Heart left ventricle (tissue), 16 donors: Measurements from ENCODE around the gene CADM2. TPM values are rescaled to one million over a fixed set of nuclear protein-coding genes. Genes with fewer than 3 reads are reported as not detected.
"Not testable (repeated sequence)": the region's sequence is repeated elsewhere in the genome, so short reads cannot be mapped to it uniquely, and the experiment has no call there.

Experiments used
- ATAC-seq, 4 donors: fragments of 200-7000 bp; cut with Tn5 transposase; one replicate each; pipeline ENCODE4 v1.9.1; 2020 to 2022; ENCODE audit warnings: moderate library complexity in 4 of 4, mild to moderate bottlenecking in 3 of 4, moderate number of reproducible peaks in 1 of 4
- DNase-seq, 5 donors: peaks; one replicate each; pipeline ENCODE4 v3.0.0-alpha.2; 2020
- H3K27ac ChIP-seq, 12 donors: fragments of 200-600 bp; sonication (generic) in 4 of 12; one replicate each; pipeline versions ENCODE4 v1.5.0 to v1.8.0; 2016 to 2022; ENCODE audit warnings: mild to moderate bottlenecking in 2 of 12
- H3K27me3 ChIP-seq, 9 donors: fragments of 200-600 bp; sonication (generic) in 2 of 9; one replicate each; pipeline versions ENCODE4 v1.5.1 to v1.8.0; 2016 to 2022; ENCODE audit warnings: mild to moderate bottlenecking in 3 of 9
- H3K36me3 ChIP-seq, 9 donors: fragments of 200-600 bp; sonication (generic) in 2 of 9; one replicate each; pipeline versions ENCODE4 v1.5.0 to v1.8.0; 2018 to 2022; ENCODE audit warnings: mild to moderate bottlenecking in 2 of 9
- H3K4me1 ChIP-seq, 12 donors: fragments of 200-600 bp; sonication (generic) in 4 of 12; one replicate each; pipeline versions ENCODE4 v1.5.0 to v1.8.0; 2016 to 2022; ENCODE audit warnings: mild to moderate bottlenecking in 3 of 12
- H3K4me3 ChIP-seq, 12 donors: fragments of 200-600 bp; sonication (generic) in 4 of 12; one replicate each; pipeline versions ENCODE4 v1.5.0 to v1.8.0; 2017 to 2022; ENCODE audit warnings: mild to moderate bottlenecking in 9 of 12, moderate library complexity in 4 of 12
- H3K9me3 ChIP-seq, 12 donors: fragments of 200-600 bp; sonication (generic) in 4 of 12; one replicate each; pipeline versions ENCODE4 v1.5.0 to v1.8.0; 2016 to 2022; ENCODE audit warnings: mild to moderate bottlenecking in 1 of 12
- POLR2A ChIP-seq, 2 donors: fragments of 450-650 bp; IDR thresholded peaks; one replicate each; pipeline ENCODE4 v1.6.1; 2017; ENCODE audit warnings: antibody characterized with exemption in 2 of 2, mild to moderate bottlenecking in 2 of 2, moderate library complexity in 2 of 2
- WGBS, 4 donors: extraction: QIAGEN DNeasy Blood & Tissue Kit in 2 of 4; methylation state at CpG; one replicate each; pipeline versions ENCODE4 v1.1.5 to v1.1.7; 2013 to 2018; 5-methylcytosine and 5-hydroxymethylcytosine counted together
- intact Hi-C, 10 donors: fragments of 100-400 bp; cut with DNase I; formaldehyde crosslinking; loops; one replicate each; pipeline versions ENCODE4 v1.11.1 to v1.14.2; 2022
- long read RNA-seq, 3 donors: library from polyadenylated mRNA; unstranded; transcript quantifications; one replicate each; pipeline ENCODE4 v2.0.0, GENCODE V29; 2020 to 2021
- polyA plus RNA-seq, 2 donors: library from polyadenylated mRNA; stranded (reverse); fragments of 200-250 nt; gene quantifications; one replicate each; pipeline ENCODE4 v1.2.3, GENCODE V29; 2013
- total RNA-seq, 9 donors: library from RNA; depleted of rRNA in 2 of 9; stranded (reverse); fragments of >200 nt in 2 of 9; fragmentation: NEBNext Ultra II Directional in 3 of 9; extraction: Animal tissue kit (Norgen Biotek cat#: 25700) in 3 of 9; gene quantifications; one replicate each; pipeline versions ENCODE4 v1.1.0 to v1.2.4, GENCODE V29; 2016 to 2023
- TF ChIP-seq, protein P1 (sequence below), 12 donors: fragments of 200-600 bp; sonication (generic) in 4 of 12; IDR thresholded peaks; one replicate each; pipeline versions ENCODE4 v1.5.0 to v1.8.0; 2018 to 2022; ENCODE audit warnings: antibody characterized with exemption in 12 of 12, mild to moderate bottlenecking in 5 of 12
- donor health status: ischemic (EF 13 %, LVEDD 7.1; RV severe dilation, severe dysfunction).
- donor health status: healthy with polysubstance abuse.
- donor health status: DM: no; HTN: yes; CAD: no.
- donor health status: DM: no; HTN: no; CAD: no.
- donor health status: ischemic (EF 25% LVEDD 6.9; RV normal size, moderate dysfunction).
- donor health status: ischemic (EF 25% LVEDD 5.7; RV mildly dilated, moderate dysfunction).
- donor health status: healthy.
- donor health status: DM: yes; HTN: yes; CAD: no.
- donor health status: ischemic (EF 35%, LVEDD 5.7; RV mildly dilated, moderate dysfunction).
- donor health status: nonischemic (EF 11% LVEDD 7.7; RV severe dilation, severe dysfunction).
- donor health status: DM: yes; HTN: yes; CAD: no.
- donor health status: PGD.
- donor health status: ischemic (EF 29% LVEDD 5.4; RV normal size, mild dysfunction).
- donor health status: nonischemic (EF 23%, LVEDD 6.1; RV moderate dilation, normal function).

Gene CADM2
- 1 to 10 TPM in 4 of 9 donors, under 1 TPM in 5; 0.19 to 2.3 (median 0.79) TPM for total RNA-seq
- under 1 TPM; 0.19 to 0.42 TPM for polyA plus RNA-seq
- long read RNA-seq, donor 1: 0 reads
- long read RNA-seq, donor 2, partial matches to known transcripts: 1 of 1 reads
- long read RNA-seq, donor 2, other reads (novel, unspliced or antisense): 0 of 1 reads
- long read RNA-seq, donor 3, partial matches to known transcripts: 0 of 1 reads
- long read RNA-seq, donor 3, other reads (novel, unspliced or antisense): 1 of 1 reads

- intact Hi-C loops: no loop called here
- H3K27ac ChIP-seq: peak within 1 kb of the TSS in 2 of 12 donors; percentile 18 to 27
- WGBS, 4 donors: 1 to 2% (median 1%) methylated on average over 35 to 70 of the region's 70 CpGs
- H3K9me3 ChIP-seq: no peaks in the 10 kb centered on the region
- H3K4me1 ChIP-seq: peaks cover 0 to 26% (median 7%) of the 10 kb centered on the region in 12 donors
- peaks cover 14 to 46% (median 32%) of the 10 kb centered on the region in 9 donors for H3K27me3 ChIP-seq
- H3K36me3 ChIP-seq: no peaks in the 10 kb centered on the region
- TF ChIP-seq, protein P1, sequence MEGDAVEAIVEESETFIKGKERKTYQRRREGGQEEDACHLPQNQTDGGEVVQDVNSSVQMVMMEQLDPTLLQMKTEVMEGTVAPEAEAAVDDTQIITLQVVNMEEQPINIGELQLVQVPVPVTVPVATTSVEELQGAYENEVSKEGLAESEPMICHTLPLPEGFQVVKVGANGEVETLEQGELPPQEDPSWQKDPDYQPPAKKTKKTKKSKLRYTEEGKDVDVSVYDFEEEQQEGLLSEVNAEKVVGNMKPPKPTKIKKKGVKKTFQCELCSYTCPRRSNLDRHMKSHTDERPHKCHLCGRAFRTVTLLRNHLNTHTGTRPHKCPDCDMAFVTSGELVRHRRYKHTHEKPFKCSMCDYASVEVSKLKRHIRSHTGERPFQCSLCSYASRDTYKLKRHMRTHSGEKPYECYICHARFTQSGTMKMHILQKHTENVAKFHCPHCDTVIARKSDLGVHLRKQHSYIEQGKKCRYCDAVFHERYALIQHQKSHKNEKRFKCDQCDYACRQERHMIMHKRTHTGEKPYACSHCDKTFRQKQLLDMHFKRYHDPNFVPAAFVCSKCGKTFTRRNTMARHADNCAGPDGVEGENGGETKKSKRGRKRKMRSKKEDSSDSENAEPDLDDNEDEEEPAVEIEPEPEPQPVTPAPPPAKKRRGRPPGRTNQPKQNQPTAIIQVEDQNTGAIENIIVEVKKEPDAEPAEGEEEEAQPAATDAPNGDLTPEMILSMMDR (IDR thresholded peaks at IDR 0.05): peak in 6 of 12 donors; percentile 9 to 42 (median 26)
- TF ChIP-seq POLR2A (IDR thresholded peaks at IDR 0.05): peak in 1 of 2 donors; percentile 22
- peak; percentile 99 to 100 (median 100) for ATAC-seq
- peak within 1 kb of the TSS; percentile 3 to 66 (median 52) for H3K4me3 ChIP-seq
- peak; percentile 84 to 90 (median 89) for DNase-seq
These were observed at the start of gene CADM2 for GRCh38 chr3:84958495-84959469. CADM2 (plus strand) TSS chr3:84958989.

DNA sequence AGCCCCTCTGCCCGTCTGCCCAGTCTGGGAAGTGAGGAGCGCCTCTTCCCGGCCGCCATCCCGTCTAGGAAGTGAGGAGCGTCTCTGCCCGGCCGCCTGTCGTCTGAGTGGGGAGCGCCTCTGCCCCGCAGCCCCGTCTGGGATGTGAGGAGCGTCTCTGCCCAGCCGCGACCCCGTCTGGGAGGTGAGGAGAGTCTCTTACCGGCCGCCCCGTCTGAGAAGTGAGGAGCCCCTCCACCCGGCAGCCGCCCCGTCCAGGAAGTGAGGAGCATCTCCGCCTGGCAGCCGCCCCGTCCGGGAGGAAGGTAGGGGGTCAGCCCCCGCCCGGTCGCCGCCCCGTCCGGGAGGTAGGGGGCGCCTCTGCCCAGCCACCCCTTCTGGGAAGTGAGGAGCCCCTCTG, 40.2 kb upstream of the CADM2 start:
- H3K27ac ChIP-seq, intact Hi-C loops, DNase-seq, H3K36me3 ChIP-seq, H3K4me1 ChIP-seq, H3K4me3 ChIP-seq, H3K27me3 ChIP-seq, ATAC-seq: not testable (repeated sequence)
- peaks cover 0 to 20% (median 0%) of the 10 kb centered on the region in 12 donors for H3K9me3 ChIP-seq
- 92 to 96% (median 94%) methylated on average over 21 to 33 of the region's 33 CpGs for WGBS, 4 donors

DNA sequence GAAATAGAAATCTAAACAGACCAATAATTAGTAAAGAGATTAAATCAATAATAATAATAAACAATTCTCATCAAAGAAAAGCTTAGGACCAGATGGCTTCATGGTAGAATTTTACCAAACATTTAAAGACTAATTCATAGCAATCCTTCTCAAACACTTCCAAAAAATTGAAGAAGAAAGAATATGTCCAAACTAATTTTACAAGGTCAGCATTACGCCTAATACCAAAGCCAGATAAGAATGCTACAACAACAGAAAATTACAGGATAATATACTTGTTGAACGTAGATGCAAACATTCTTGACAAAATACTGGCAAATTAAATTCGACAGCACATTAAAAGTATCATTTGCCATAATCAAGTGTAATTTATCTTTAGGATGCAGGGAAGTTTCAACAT, 36.1 kb upstream of the CADM2 start:
- TF ChIP-seq, protein P1 (IDR thresholded peaks at IDR 0.05): no peak
- TF ChIP-seq POLR2A (IDR thresholded peaks at IDR 0.05): no peak
- WGBS, 4 donors: 68 to 80% (median 75%) methylated on average over 3 of the region's 3 CpGs
- intact Hi-C loops: no loop called here
- no peaks in the 10 kb centered on the region for H3K27me3 ChIP-seq
- no peaks in the 10 kb centered on the region for H3K36me3 ChIP-seq
- no peak overlapping the region for H3K27ac ChIP-seq
- peaks cover 0 to 16% (median 0%) of the 10 kb centered on the region in 12 donors for H3K9me3 ChIP-seq
- no peak for ATAC-seq
- DNase-seq: no peak
- no peaks in the 10 kb centered on the region for H3K4me1 ChIP-seq
- H3K4me3 ChIP-seq: no peak overlapping the region

GRCh38 chr3:84925571-84925970, 33.2 kb upstream of the CADM2 start:
- no peak for TF ChIP-seq POLR2A (IDR thresholded peaks at IDR 0.05)
- TF ChIP-seq, protein P1 (IDR thresholded peaks at IDR 0.05): no peak
- H3K27ac ChIP-seq: no peak overlapping the region
- 27 to 63% (median 54%) methylated on average over 1 of the region's 1 CpG for WGBS, 4 donors
- H3K4me3 ChIP-seq: no peak overlapping the region
- intact Hi-C loops: no loop called here
- DNase-seq: no peak
- H3K4me1 ChIP-seq: no peaks in the 10 kb centered on the region
- H3K27me3 ChIP-seq: no peaks in the 10 kb centered on the region
- ATAC-seq: no peak
- H3K9me3 ChIP-seq: peaks cover 0 to 5% (median 0%) of the 10 kb centered on the region in 12 donors
- no peaks in the 10 kb centered on the region for H3K36me3 ChIP-seq
